ENCODE measurements around the gene BANF2.

GRCh38 chr20:17723301-17723691, 23.5 kb downstream of the BANF2 start:
- TF ChIP-seq RARB (CRISPR knock-in tag; IDR thresholded peaks at IDR 0.05) (no peak), ZFP30 (CRISPR knock-in tag; IDR thresholded peaks at IDR 0.05) (no peak), PPARA (CRISPR knock-in tag; IDR thresholded peaks at IDR 0.05; ENCODE audit: borderline replicate concordance) (no peak), ZNF565 (CRISPR knock-in tag; conservative IDR thresholded peaks at IDR 0.05; ENCODE audit: low read depth) (no peak), ARNTL (CRISPR knock-in tag; IDR thresholded peaks at IDR 0.05; ENCODE audit: borderline replicate concordance, low read depth) (no peak), ZNF70 (CRISPR knock-in tag; IDR thresholded peaks at IDR 0.05) (no peak), ZNF8 (CRISPR knock-in tag; IDR thresholded peaks at IDR 0.05) (no peak)
- TF ChIP-seq, protein P1, sequence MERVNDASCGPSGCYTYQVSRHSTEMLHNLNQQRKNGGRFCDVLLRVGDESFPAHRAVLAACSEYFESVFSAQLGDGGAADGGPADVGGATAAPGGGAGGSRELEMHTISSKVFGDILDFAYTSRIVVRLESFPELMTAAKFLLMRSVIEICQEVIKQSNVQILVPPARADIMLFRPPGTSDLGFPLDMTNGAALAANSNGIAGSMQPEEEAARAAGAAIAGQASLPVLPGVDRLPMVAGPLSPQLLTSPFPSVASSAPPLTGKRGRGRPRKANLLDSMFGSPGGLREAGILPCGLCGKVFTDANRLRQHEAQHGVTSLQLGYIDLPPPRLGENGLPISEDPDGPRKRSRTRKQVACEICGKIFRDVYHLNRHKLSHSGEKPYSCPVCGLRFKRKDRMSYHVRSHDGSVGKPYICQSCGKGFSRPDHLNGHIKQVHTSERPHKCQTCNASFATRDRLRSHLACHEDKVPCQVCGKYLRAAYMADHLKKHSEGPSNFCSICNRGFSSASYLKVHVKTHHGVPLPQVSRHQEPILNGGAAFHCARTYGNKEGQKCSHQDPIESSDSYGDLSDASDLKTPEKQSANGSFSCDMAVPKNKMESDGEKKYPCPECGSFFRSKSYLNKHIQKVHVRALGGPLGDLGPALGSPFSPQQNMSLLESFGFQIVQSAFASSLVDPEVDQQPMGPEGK (CRISPR knock-in tag; IDR thresholded peaks at IDR 0.05; ENCODE audit: borderline replicate concordance): no peak
